ENCODE results near the gene VAV3. TPM values are rescaled to one million over a fixed set of nuclear protein-coding genes. Genes with fewer than 3 reads are reported as not detected.

VAV3 gene
- total RNA-seq, 2 donors from 2014 or later = 73.0 to 135 TPM

DNA sequence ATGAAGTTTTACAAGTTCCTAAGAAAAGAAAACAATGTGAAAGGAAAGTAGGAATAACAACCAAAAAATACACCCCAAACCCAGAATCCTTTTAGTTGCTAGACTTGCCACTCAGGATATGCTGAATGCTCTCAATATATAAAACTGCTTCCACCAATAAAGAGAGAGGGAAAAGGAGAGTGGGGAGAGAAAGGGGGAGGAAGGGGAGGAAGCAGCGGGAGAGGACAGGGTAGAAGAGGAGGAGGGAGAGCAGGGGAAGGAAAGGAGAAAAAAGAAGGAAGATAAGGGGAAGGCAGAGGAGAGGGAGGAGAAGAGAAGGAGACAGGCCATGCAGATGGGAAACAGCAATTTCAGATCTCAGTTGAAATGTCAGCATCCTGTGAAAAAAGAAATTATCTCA, 198.4 kb downstream of the VAV3 start:
- H3K36me3 ChIP-seq = no peaks in the 10 kb centered on the region
- DNase-seq = no peak
- intact Hi-C loops (cut with DNase I) = no loop called here
- no peaks in the 10 kb centered on the region for H3K9me3 ChIP-seq
- H3K4me3 ChIP-seq = no peak overlapping the region
- H3K27me3 ChIP-seq = no peaks in the 10 kb centered on the region
- TF ChIP-seq, protein P1, sequence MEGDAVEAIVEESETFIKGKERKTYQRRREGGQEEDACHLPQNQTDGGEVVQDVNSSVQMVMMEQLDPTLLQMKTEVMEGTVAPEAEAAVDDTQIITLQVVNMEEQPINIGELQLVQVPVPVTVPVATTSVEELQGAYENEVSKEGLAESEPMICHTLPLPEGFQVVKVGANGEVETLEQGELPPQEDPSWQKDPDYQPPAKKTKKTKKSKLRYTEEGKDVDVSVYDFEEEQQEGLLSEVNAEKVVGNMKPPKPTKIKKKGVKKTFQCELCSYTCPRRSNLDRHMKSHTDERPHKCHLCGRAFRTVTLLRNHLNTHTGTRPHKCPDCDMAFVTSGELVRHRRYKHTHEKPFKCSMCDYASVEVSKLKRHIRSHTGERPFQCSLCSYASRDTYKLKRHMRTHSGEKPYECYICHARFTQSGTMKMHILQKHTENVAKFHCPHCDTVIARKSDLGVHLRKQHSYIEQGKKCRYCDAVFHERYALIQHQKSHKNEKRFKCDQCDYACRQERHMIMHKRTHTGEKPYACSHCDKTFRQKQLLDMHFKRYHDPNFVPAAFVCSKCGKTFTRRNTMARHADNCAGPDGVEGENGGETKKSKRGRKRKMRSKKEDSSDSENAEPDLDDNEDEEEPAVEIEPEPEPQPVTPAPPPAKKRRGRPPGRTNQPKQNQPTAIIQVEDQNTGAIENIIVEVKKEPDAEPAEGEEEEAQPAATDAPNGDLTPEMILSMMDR (IDR thresholded peaks at IDR 0.05) = no peak
- H3K27ac ChIP-seq = no peak overlapping the region
- no peak overlapping the region for H3K9ac ChIP-seq (ENCODE audit: low read depth in 2 of 2, low read length in 2 of 2)
- no peaks in the 10 kb centered on the region for H3K4me1 ChIP-seq

- no peak overlapping the region for H3K9ac ChIP-seq (ENCODE audit: low read depth in 2 of 2, low read length in 2 of 2)
- H3K27me3 ChIP-seq = no peaks in the 10 kb centered on the region
- no peak overlapping the region for H3K4me3 ChIP-seq
- H3K36me3 ChIP-seq = no peaks in the 10 kb centered on the region
- no peaks in the 10 kb centered on the region for H3K4me1 ChIP-seq
- TF ChIP-seq, protein P1 (IDR thresholded peaks at IDR 0.05) = no peak
- H3K9me3 ChIP-seq = no peaks in the 10 kb centered on the region
- H3K27ac ChIP-seq = no peak overlapping the region
- intact Hi-C loops (cut with DNase I) = no loop called here
- no peak for DNase-seq
Observed at GRCh38 chr1:107762751-107763390, 202.1 kb downstream of the VAV3 start.

- H3K27ac ChIP-seq = no peak overlapping the region
- TF ChIP-seq, protein P1 (IDR thresholded peaks at IDR 0.05) = no peak
- H3K9ac ChIP-seq (ENCODE audit: low read depth in 2 of 2, low read length in 2 of 2) = no peak overlapping the region
- no peaks in the 10 kb centered on the region for H3K4me1 ChIP-seq
- intact Hi-C loops (cut with DNase I) = no loop called here
- H3K36me3 ChIP-seq = no peaks in the 10 kb centered on the region
- H3K9me3 ChIP-seq = no peaks in the 10 kb centered on the region
- H3K27me3 ChIP-seq = no peaks in the 10 kb centered on the region
- no peak overlapping the region for H3K4me3 ChIP-seq
- no peak for DNase-seq
Observed at GRCh38 chr1:107760065-107760464, 204.9 kb downstream of the VAV3 start.

DNA sequence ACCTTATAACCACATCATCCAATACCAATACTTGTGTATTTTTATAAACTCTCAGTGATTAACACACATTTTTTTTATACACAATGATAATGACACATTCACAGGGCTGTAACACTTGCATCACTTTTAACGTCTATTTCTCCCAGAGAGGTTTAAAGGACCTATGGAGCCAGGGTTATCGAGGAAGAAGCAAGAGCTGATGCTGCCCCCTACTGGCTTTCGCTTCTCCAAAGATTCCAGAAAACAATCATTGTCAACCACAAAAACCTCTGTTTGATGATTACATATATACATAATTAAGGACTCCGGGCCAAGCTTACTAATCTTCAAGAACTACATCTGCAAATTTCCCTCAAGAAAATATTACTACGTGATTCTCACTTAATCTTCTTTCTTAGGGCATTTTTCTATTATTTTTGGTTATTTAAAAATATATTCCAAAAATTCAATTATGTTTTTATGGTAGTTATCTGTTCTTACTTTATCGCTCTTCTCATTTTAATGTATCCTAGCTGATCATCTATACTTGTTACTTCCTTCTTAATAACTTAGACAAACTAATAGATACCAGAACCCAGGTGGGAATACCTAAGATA, 214.5 kb downstream of the VAV3 start:
- intact Hi-C loops (cut with DNase I) = loop anchor here (2.0 to 5.0 kb wide), 2 partner anchors 320 to 473 kb away; no protein-coding TSS in a partner anchor
- peak; percentile 82 for DNase-seq
- no peak overlapping the region for H3K27ac ChIP-seq
- H3K4me3 ChIP-seq = no peak overlapping the region
- no peaks in the 10 kb centered on the region for H3K27me3 ChIP-seq
- no peak overlapping the region for H3K9ac ChIP-seq (ENCODE audit: low read depth in 2 of 2, low read length in 2 of 2)
- TF ChIP-seq, protein P1 (IDR thresholded peaks at IDR 0.05) = peak; percentile 71
- H3K9me3 ChIP-seq = no peaks in the 10 kb centered on the region
- H3K4me1 ChIP-seq = no peaks in the 10 kb centered on the region
- no peaks in the 10 kb centered on the region for H3K36me3 ChIP-seq

DNA sequence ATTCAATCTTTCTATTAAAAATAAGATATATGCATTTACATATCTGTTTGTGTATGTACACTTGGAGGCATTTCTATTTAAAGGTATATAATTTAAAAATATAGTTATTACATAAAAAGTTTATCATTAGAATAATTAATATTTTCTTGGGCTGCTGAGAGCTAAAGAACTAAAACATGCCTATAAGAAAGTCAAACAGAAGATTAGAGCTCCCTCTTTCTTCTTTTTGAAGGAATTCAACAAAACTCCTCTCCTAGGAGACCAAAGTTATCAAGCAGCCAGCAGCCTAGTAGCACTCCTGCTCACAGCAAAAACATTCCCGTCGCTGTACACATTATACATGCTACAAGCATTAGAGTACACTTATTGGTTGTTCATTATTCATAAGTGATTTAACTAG, 216.4 kb downstream of the VAV3 start:
- Histone ChIP-seq H3K27ac (no peak overlapping the region), H3K9ac (ENCODE audit: low read depth in 2 of 2, low read length in 2 of 2) (no peak overlapping the region), H3K4me3 (no peak overlapping the region), H3K4me1 (no peaks in the 10 kb centered on the region), H3K27me3 (no peaks in the 10 kb centered on the region), H3K36me3 (no peaks in the 10 kb centered on the region), H3K9me3 (no peaks in the 10 kb centered on the region)
- intact Hi-C loops (cut with DNase I) = loop anchor here (5.0 to 10.0 kb wide), 2 partner anchors 54 to 216 kb away; no protein-coding TSS in a partner anchor
- DNase-seq = no peak
- TF ChIP-seq, protein P1 (IDR thresholded peaks at IDR 0.05) = peak; percentile 19

Data from colonic mucosa (tissue), 4 donors.